Endometrial microvascular endothelial cells (primary cell): Measurements from ENCODE around the gene ASH1L. TPM values are rescaled to one million over a fixed set of nuclear protein-coding genes. Genes with fewer than 3 reads are reported as not detected.
"Not testable (repeated sequence)": the region's sequence is repeated elsewhere in the genome, so short reads cannot be mapped to it uniquely, and the experiment has no call there.

ENCODE experiments used
- in situ Hi-C: cut with HindIII; loops from 2 replicates; pipeline ENCODE4 v1.10.0; 2017; ENCODE audit warnings: low sequenced_read_pairs, low pct_unique_long_range_greater_than_20kb; ENCODE audit errors: inconsistent ontology term
- total RNA-seq: library from RNA; depleted of rRNA; stranded (reverse); fragments of >200 nt; gene quantifications from one replicate; pipeline ENCODE4 v1.2.3, GENCODE V29; 2015; ENCODE audit errors: inconsistent ontology term

ASH1L gene
- total RNA-seq, 1 donor from 2014 or later = 15.4 TPM

GRCh38 chr1:155463865-155464650 lies 98.5 kb downstream of the ASH1L start:
- in situ Hi-C loops = no loop called here

- in situ Hi-C loops = no loop called here
Measured at GRCh38 chr1:155458111-155458510, 104.5 kb downstream of the ASH1L start.

- in situ Hi-C loops = no loop called here
Measured at GRCh38 chr1:155457266-155457665, 105.3 kb downstream of the ASH1L start.

GRCh38 chr1:155455588-155456195 lies 106.9 kb downstream of the ASH1L start:
- in situ Hi-C loops = no loop called here

GRCh38 chr1:155454096-155454495 lies 108.5 kb downstream of the ASH1L start:
- in situ Hi-C loops = no loop called here

- in situ Hi-C loops = no loop called here
Measured at GRCh38 chr1:155453141-155453540, 109.5 kb downstream of the ASH1L start.

- in situ Hi-C loops = no loop called here
Measured at GRCh38 chr1:155451199-155451598, 111.4 kb downstream of the ASH1L start.

- in situ Hi-C loops = not testable (repeated sequence)
Measured at GRCh38 chr1:155442431-155442830, 120.2 kb downstream of the ASH1L start.

- in situ Hi-C loops = no loop called here
Measured at GRCh38 chr1:155437405-155437804, 125.2 kb downstream of the ASH1L start.

GRCh38 chr1:155433831-155434389 lies 128.7 kb downstream of the ASH1L start:
- in situ Hi-C loops = not testable (repeated sequence)

- in situ Hi-C loops = not testable (repeated sequence)
Measured at GRCh38 chr1:155433128-155433830, 129.3 kb downstream of the ASH1L start.

- in situ Hi-C loops = no loop called here
Measured at GRCh38 chr1:155424091-155424490, 138.5 kb downstream of the ASH1L start.

GRCh38 chr1:155420788-155421187 lies 141.8 kb downstream of the ASH1L start:
- in situ Hi-C loops = no loop called here

- in situ Hi-C loops = not testable (repeated sequence)
Measured at GRCh38 chr1:155411840-155412239, 150.8 kb downstream of the ASH1L start.

- in situ Hi-C loops = no loop called here
Measured at GRCh38 chr1:155410931-155411330, 151.7 kb downstream of the ASH1L start.

- in situ Hi-C loops = no loop called here
Measured at GRCh38 chr1:155396874-155397476, 165.6 kb downstream of the ASH1L start.

- in situ Hi-C loops = no loop called here
Measured at GRCh38 chr1:155392898-155393411, 169.6 kb downstream of the ASH1L start.

GRCh38 chr1:155389826-155390225 lies 172.8 kb downstream of the ASH1L start:
- in situ Hi-C loops = no loop called here

- in situ Hi-C loops = not testable (repeated sequence)
Measured at GRCh38 chr1:155385836-155386235, 176.8 kb downstream of the ASH1L start.
